Stimulated activated CD4-positive, alpha-beta T cell treated with anti-CD3 and anti-CD28 coated beads, Interleukin-4, amount 100 ng/mL, for 48 hours (primary cell): ENCODE results near the gene CHKB.
"Not testable (repeated sequence)": the region's sequence is repeated elsewhere in the genome, so short reads cannot be mapped to it uniquely, and the experiment has no call there.

Source experiments
- DNase-seq, 2 donors: peaks; one replicate each; pipeline ENCODE4 v3.0.0-alpha.2; 2020; ENCODE audit warnings: low read depth in 2 of 2

CHKB gene

DNA sequence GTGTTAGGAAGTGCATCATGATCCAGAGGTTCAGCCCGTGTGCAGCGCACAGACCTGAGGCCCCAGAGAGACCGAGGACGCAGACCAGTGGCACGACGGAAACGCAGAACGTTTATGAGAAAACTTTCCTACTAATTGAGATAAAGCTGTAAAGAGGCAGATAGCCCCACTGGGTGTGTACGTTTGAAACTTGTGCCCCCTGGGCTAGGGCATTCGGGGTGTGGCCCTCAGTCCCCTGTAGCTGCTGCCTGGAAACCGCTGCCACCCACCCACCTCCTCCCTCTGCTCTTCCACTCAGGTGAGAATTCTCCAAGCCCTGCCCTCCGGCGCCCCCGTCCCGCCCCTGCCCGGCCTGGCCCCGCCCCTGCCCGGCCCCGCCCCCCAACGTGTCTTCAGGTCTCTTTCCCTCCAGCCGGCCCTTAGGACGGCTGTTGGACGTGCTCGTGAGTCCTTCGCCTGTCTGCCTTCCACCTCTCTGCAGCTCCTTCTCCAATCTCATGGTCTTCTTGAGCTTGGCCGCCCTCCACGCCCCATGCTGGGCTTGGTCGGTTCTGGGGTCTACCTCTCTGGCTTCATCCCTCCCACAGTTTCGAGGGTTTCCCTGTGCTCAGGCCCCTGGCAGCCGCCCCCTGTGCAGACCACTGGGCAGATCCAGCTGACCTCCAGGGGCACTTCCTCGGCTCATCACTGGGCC, 30.0 kb upstream of the CHKB start:
- no peak for DNase-seq

DNA sequence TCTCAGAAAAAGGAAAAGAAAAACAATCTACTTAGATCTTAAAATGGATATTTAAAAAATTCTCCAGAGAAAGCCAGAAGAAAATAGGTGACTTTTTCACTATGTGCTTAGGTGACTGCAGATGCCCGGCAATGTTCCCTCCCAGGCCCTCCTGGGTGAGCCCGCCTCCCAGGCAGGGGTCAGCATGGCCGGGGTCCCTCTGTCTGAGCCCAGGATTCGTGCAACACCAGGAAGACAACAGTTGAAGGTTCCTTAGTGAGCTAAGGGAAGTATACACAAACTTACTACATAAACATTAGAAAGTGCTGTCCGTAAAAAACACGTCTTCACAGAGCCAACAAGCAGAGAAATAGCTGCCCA, 29.5 kb upstream of the CHKB start:
- DNase-seq, result no peak

DNA sequence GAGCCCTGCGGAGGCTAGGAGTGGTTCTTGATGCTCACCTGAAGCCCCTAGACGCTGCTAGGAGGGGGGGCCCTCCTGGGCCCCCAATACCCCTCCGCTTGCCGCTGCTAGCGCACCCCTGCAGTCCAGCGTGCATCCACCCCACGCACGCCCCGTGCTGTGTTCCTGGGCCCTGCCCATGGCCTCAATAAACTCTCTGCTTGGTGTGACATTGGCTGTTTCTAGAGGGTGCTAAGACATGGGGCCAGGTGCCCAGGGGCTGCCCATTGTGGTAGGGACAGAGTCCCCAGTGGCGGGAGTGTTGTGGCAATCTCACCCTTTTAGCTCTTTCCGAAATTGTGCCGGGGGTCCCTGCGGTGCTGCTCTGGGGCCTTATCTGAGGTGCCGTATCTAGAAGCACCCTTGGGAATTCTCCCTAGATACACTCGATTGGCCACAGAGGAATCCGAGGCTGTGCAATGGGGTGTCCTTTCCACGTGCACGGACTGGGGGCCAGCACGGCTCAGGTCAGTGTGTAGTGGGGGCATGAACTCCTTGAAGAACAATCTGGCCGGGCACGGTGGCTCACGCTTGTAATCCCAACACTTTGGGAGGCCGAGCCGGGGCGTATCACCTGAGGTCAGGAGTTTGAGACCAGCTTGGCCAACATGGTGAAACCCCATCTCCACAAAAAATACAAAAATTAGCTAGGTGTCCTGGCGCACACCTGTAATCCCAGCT, 28.9 kb upstream of the CHKB start:
- no peak for DNase-seq

DNA sequence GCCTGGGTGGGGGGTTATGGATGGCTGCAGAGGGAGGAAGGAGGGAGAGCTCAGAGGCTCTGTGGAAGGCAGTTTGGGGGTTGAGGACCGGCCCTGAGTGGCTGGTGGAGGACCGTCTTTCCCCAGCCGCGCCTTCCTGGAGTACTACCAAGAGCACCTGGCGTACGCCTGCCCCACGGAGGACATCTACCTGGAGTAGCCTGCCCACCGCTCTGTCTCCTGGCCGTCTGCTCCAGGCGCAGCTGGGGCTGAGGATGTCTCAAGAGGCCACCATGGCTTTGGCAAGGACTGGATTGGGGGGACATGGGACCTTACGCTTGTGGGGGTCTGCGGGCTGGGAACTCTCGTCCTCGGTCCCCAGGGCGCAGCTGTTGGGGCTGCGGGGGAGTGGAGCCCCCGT, 27.9 kb upstream of the CHKB start:
- no peak for DNase-seq

DNA sequence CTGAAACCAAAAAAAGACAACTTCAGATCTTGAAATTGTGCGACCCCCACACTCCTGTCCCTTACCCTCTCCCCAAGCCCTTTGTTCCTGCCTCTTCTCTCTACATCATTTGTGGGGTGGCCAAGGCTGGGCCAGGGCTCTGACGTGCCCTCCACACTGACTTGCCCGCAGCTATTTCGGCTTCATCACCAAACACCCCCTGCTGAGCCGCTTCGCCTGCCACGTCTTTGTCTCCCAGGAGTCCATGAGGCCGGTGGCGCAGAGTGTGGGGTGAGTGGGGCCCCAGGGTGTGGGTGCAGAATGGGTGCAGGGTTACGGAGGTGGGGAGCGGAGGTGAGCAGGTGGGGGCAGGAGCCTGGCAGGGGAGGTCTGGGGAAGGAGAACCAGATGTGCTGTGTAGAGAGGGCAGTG, 27.4 kb upstream of the CHKB start:
- no peak for DNase-seq

DNA sequence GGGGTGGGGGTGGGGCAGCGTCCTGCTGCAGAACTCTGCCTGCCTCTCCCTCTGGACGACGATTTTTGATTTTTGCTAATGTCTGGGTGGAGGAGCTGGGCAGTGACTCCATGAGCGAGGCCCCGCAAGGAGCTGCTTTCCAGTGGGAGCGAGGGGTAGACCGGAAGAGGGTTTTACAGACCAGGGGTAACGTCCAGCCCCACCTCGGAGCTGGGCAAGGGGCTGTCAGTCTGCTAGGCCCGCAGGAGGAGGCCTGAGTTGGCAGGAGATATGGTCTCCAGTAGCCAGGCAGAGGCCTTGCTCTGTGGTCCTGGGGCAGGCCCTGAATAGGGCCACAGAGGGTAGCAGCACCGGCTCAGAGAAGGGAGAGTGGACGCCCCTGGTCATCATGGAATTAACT, 26.9 kb upstream of the CHKB start:
- no peak for DNase-seq

DNA sequence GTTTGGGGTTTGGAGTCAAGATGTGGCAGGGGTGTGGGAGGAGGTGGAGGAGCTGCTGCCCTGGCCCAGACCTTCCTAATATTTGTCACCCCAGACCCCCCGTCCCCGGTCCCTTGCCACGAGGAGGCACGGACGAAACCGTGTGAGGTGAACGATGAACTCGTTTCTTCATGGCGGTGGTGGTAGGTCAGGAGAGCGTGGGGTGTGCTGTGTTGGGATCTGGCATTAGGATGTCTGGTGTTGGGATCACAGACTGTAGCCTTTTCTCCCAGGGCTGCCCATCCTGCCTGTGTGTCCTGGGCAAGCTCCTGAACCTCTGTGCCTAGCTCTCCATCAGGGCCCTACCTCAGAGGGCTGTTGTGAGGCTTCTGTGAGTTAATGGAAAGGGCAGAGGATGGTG, 26.3 kb upstream of the CHKB start:
- no peak for DNase-seq

DNA sequence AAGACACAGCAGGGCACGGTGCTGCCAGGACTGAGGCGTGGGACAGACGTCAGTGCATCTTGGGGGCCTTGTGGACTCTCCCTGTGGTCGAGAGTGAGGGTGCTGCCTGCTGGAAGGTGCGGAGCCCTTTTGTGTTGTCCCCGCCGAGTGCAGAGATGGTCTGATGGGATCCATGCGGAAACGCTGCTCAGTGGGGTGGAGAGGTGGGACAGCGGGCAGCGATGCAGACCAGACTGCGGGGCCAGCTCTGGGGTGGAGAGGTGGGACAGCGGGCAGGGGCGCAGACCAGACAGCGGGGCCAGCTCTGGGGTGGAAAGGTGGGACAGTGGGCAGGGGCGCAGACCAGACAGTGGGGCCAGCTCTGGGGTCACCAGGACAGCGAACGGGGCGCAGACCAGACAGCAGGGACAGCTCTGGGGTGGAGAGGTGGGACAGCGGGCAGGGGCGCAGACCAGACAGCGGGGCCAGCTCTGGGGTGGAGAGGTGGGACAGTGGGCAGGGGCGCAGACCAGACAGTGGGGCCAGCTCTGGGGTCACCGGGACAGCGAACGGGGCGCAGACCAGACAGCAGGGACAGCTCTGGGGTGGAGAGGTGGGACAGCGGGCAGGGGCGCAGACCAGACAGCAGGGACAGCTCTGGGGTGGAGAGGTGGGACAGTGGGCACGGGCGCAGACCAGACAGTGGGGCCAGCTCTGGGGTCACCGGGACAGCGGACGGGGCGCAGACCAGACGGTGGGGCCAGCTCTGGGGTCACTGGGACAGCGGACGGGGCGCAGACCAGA, 25.6 kb upstream of the CHKB start:
- DNase-seq, result not testable (repeated sequence)

DNA sequence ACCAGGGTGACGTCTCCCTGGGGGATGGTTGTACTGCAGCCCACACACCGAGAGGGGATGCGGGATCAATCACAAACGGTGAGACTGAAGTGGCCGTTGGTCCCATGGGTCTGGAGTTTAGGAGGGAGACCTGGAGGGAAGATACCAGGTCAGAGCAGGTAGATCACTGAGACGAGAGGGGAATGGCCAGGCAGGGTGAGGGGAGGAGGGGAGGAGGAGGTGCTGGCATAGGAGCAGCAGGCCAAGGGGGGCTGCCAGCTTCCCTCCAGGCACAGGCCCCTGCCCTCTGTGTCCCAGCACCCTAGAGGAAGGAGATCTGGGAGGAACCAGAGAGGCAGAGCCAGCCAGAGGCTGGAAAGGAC, 25.0 kb upstream of the CHKB start:
- DNase-seq, result no peak

DNA sequence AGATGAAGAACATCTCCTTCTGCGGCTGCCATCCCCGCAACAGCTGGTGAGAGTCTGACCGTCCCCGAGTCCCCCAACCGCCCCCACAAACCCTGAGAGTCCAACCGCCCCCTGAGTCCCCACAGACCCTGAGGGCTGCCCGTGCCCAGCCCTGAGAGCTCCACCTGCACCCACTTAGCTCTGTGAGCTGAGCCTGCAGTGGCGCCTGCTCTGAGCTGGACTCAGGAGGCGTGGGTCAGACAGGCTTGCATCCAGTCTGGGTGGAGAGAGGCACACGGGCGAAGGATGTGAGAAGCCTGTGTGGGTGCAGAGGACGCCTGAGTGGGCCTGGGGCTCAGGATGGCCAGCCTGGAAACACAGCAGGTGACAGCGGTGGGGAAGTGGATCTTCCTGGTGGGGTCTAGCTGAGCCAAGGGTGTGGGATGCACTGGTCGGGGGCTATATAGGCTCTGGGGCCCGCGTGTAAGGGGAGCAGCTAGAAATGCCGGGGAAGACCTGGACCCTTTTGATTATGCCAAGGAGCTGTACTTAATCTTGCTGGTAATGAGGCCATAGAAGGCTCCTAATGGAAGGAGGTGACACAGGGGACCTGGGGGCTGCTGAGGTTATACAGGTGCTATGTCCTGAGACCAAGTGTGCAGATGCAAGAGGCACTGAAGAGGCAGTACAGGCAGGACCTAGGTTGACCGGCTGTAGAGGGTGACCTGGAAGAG, 24.5 kb upstream of the CHKB start:
- DNase-seq, result no peak

DNA sequence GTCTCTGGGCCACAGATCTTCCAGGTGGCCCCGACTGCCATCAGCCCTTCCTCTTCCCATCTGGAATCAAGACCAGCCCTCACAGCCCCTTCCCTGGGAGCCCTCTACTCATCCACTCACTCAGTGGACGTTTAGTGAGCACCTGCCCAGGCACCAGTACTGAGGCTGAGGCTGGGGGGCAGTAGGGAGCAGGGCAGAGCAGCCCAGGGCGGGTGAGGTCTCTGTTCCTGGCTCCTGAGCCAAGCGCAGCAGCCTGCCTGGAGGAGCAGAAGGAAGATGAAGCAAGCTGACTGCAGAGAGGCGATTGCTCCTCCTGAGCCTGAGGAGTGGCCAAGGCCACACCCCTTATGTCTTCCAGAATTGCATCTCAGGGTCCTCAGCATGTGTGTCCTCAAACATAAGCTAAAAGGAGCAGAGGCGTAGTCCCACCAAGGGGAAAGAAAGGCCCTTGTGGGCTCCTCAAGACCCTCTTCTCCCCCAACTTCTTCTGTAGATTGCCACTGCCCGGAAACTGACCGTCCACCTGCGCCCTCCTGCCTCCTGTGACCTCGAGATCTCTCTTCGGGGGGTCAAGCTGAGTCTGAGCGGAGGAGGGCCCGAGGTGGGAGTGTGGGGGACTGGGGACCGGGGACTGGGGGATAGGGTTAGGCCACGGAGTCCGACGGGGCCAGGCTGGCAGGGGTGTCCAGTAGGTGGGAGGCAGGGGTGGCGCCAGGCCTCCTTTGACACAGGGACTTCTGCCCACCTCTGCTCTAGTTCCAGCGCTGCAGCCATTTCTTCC, 23.7 kb upstream of the CHKB start:
- DNase-seq, result no peak

DNA sequence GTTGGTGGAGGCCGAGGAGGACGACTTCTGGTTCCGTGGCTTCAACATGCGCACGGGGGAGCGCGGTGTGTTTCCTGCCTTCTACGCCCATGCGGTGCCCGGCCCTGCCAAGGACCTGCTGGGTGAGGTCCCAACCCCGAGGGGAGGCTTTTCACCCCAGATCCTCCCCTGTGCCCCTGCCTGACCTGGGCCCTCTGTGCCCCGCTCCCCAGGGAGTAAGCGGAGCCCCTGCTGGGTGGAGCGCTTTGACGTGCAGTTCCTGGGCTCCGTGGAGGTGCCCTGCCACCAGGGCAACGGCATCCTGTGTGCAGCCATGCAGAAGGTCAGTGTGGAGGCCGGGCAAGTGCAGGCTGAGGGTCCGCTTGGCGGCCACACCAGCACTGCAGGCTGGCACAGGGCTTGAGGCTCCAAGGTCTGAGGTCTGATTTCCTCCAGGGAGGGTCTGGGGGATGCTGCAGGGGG, 23.0 kb upstream of the CHKB start:
- DNase-seq, result no peak

DNA sequence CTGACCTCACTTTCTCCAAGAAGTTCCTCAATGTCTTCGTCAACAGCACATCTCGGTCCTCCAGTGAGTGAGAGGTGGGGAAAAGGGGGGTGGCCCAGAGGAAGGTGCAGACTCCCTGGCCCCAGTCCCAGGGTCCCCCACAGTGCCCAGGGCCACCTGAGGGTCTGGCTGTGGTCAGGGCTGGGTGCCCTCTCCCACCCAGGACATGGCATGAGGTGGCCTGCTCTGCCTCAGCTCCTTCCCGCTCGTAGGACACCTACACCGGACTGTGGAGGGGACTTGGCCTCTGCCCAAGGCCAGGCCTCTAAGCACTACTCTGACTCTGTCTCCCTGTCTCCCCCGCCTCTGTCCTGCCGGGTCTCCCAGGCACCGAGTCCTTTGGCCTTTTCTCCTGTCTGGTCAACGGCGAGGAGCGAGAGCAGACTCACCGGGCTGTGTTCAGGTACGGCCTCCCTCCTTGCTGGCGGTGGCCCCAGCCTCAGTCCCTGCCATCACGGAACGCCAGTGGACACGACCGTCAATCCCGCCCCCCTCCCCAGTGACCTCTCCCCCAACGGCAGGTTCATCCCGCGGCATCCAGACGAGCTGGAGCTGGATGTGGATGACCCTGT, 22.5 kb upstream of the CHKB start:
- no peak for DNase-seq

DNA sequence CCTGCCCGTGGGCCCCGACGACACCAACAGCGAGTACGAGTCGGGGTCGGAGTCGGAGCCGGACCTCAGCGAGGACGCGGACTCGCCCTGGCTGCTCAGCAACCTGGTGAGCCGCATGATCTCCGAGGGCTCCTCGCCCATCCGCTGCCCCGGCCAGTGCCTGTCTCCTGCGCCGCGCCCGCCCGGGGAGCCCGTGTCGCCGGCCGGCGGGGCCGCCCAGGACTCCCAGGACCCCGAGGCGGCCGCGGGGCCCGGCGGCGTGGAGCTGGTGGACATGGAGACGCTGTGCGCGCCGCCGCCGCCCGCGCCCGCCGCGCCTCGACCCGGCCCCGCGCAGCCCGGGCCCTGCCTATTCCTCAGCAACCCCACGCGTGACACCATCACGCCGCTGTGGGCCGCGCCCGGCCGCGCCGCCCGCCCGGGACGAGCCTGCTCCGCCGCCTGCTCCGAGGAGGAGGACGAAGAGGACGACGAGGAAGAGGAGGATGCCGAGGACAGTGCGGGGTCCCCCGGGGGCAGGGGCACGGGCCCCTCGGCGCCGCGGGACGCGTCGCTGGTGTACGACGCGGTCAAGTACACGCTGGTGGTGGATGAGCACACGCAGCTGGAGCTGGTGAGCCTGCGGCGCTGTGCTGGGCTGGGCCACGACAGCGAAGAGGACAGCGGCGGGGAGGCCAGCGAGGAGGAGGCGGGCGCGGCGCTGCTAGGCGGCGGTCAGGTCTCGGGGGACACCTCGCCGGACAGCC, 21.8 kb upstream of the CHKB start:
- no peak for DNase-seq

DNA sequence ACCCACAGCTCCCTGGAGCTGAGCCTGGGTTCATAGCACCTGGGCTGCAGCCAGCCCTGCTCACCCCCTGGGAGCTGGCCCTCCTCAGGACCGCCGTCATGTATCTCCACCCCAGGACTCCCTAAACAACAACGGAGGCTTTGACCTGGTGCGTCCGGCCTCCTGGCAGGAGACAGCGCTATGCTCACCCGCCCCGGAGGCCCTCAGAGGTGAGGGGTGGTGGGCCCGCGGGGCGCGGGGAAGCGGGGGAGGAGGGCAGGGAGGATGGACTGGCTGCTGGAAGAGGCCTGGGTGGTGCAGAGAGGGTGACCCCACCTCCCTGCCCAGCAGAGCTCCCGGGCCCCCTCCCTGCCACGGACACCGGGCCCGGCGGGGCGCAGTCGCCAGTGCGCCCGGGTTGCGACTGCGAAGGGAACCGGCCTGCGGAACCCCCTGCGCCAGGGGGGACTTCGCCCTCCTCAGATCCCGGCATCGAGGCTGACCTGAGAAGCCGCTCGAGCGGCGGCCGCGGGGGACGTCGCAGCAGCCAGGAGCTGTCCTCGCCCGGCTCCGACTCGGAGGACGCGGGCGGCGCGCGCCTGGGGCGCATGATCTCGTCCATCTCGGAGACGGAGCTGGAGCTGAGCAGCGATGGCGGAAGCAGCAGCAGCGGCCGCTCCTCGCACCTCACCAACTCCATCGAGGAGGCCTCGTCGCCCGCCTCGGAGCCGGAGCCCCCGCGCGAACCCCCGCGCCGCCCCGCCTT, 21.0 kb upstream of the CHKB start:
- no peak for DNase-seq

DNA sequence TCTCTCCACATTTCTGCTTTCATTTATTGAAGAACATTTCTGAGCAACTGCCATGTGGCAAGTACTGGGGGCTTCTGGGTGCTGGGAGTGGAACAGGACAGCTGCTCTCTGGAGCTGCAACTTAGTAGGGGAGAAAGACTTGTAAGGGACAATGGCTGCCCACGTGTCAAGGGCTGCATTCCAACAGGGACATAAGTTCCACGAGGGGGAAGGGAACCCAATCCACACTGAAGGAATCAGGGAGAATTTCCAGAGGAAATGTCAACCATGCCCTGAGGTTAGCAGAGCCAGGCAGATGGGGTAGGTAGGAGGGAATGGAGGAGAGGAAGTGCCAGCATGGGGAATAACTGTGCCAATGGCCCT, 19.7 kb upstream of the CHKB start:
- DNase-seq, result no peak

DNA sequence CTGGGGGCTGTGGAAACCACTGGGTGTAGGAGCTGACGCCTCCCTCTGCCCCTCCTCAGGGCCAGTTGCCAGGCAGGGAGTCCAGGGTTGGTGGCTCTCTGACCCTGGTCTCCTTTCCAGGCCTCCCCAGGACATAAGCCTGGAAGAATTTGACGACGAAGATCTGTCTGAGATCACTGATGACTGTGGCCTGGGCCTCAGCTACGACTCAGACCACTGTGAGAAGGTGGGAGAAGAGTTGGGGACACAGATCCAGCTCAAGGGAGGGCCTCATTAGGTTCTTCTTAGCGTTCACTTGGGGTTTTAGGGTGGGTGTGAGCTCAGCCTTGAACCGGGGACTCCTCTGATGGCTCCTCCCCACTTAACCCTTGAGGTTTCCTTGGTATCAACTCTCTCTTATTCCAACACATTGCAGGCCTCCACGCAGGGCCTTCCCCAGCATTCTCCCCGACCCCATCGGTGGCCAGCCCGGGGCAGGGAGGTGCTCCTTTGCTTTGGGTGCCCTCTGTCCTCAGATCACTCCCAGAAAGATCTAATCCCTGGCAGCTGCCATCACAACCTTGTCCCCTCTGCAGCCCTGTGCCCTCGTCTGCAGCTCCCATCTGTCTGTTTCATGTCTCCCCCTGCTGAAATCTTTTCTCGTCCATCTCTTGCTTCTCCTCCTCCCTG, 19.2 kb upstream of the CHKB start:
- no peak for DNase-seq

DNA sequence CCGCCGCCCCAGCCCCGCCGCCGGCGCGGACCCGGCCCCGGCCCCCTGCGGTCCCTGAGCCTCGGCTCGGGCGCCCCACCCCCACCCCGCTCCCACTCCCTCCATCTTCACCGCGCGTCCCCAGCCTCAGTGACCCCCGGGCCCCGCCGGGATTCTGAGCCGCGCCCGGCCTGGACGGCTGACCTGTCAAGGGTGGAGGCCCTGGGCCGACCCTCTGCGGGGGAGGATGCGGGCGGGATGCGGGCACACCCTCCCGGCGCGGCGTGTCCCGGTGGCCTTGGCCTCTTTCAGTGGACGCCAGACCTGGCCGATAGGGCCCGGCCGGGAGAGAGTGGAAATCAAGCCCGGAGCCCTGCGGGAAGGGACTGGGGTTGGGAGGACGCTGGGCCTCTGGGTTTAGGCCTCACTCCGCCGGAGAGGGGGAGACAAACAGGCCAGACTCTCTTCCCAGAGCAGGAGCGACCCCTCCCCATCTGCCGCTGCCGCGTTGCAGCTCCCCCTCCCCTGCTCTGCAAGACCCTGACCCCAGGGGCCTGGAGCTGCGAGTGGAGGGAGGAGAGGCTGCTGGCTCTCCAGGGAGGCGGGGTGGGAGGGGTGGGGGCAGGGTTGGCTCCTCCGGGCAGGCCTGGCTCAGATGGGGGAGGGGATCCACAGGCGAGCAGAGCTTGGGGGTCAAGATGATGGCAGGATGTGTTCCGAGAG, 18.5 kb upstream of the CHKB start:
- no peak for DNase-seq

DNA sequence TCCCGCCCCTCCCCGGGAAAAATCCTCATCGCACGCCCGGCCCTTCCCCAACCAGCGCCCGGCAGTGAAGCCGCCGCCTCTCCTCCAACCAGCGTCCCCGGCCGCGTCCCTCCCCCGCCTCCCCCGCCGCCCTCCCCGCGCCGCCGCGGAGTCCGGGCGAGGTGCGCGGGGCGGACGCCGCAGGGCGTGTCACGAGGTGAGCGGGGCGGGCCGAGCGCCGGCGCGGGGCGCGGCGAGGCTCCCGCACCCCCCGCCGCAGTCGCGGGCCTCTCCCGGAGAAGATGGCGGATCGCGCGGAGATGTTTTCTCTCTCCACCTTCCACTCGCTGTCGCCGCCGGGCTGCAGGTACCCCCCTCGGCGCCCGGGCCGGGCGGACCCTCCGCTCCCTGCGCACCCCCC, 17.9 kb upstream of the CHKB start, which contains the start of gene MAPK8IP2:
Gene MAPK8IP2 (plus strand): TSS at position 256 of the 400 bp plus-strand sequence. CDS start 26 bp downstream, at position 282.
- DNase-seq, result no peak
